HepG2 (cell line): ENCODE results near the gene NF2. TPM values are rescaled to one million over a fixed set of nuclear protein-coding genes. Genes with fewer than 3 reads are reported as not detected.
A peak's percentile ranks its signal among the peaks of the same experiment; 100 is the strongest.

Experiments used
- FOXJ3 ChIP-seq: sonication (generic); formaldehyde crosslinking; IDR thresholded peaks from 2 replicates; pipeline ENCODE4 v1.4.0; 2020; ENCODE audit warnings: missing genetic modification reagents, mild to moderate bottlenecking, borderline replicate concordance
- FOXP4 ChIP-seq: sonication (generic); formaldehyde crosslinking; IDR thresholded peaks from 2 replicates; pipeline ENCODE4 v1.4.0; 2020; ENCODE audit warnings: missing genetic modification reagents
- IRF2 ChIP-seq: IDR thresholded peaks from 2 replicates; pipeline ENCODE4 v1.6.1; 2018; ENCODE audit warnings: missing genetic modification reagents, missing compliant biosample characterization
- MXI1 ChIP-seq: IDR thresholded peaks from 3 replicates; pipeline ENCODE4 v1.6.1; 2012; ENCODE audit warnings: low read depth, low read length, inconsistent platforms, borderline replicate concordance
- NKX3-1 ChIP-seq: sonication (generic); formaldehyde crosslinking; IDR thresholded peaks from 2 replicates; pipeline ENCODE4 v1.5.0; 2020; ENCODE audit warnings: missing genetic modification reagents
- SETDB1 ChIP-seq: sonication (generic); formaldehyde crosslinking; IDR thresholded peaks from 2 replicates; pipeline ENCODE4 v1.5.1; 2020; ENCODE audit warnings: missing genetic modification reagents, mild to moderate bottlenecking, borderline replicate concordance
- ZBTB2 ChIP-seq: sonication (generic); formaldehyde crosslinking; IDR thresholded peaks from 2 replicates; pipeline ENCODE4 v1.8.0; 2022; ENCODE audit warnings: low read depth, missing genetic modification reagents
- ZBTB42 ChIP-seq: sonication (generic); formaldehyde crosslinking; IDR thresholded peaks from 2 replicates; pipeline ENCODE4 v1.5.0; 2020; ENCODE audit warnings: mild to moderate bottlenecking, missing genetic modification reagents
- ZKSCAN5 ChIP-seq: sonication (generic); formaldehyde crosslinking; IDR thresholded peaks from 2 replicates; pipeline ENCODE4 v1.5.1; 2020; ENCODE audit warnings: mild to moderate bottlenecking, missing genetic modification reagents
- ZNF234 ChIP-seq: sonication (generic); formaldehyde crosslinking; conservative IDR thresholded peaks from 2 replicates; pipeline ENCODE4 v1.5.1; 2020; ENCODE audit warnings: mild to moderate bottlenecking, missing genetic modification reagents
- ZNF563 ChIP-seq: sonication (generic); formaldehyde crosslinking; IDR thresholded peaks from 2 replicates; pipeline ENCODE4 v1.8.0; 2022; ENCODE audit warnings: mild to moderate bottlenecking, moderate library complexity, missing genetic modification reagents
- ZNF7 ChIP-seq: IDR thresholded peaks from 2 replicates; pipeline ENCODE4 v1.6.1; 2016; ENCODE audit warnings: missing biosample characterization, missing genetic modification reagents
- ZNF704 ChIP-seq: sonication (generic); formaldehyde crosslinking; IDR thresholded peaks from 2 replicates; pipeline ENCODE4 v1.8.1; 2023; ENCODE audit warnings: mild to moderate bottlenecking, inconsistent platforms, moderate library complexity, missing genetic modification reagents, borderline replicate concordance
- polyA plus RNA-seq, 8 experiments: library from polyadenylated mRNA; depleted of rRNA in 3 of 8; stranded (reverse) in 7 of 8; unstranded in 1 of 8; fragments of >200 nt; fragmentation: Illumina TruSeq in 4 of 8; extraction: Trizol in 4 of 8; gene quantifications; 2 replicates each; pipeline versions ENCODE4 v1.2.1 to v1.2.3, GENCODE V29; 2011 to 2016; ENCODE audit warnings: low read depth in 4 of 8, missing spikeins in 1 of 8, mixed read lengths in 1 of 8; ENCODE audit not compliant: insufficient read depth in 1 of 8
- total RNA-seq, 5 experiments: library from RNA; depleted of rRNA; stranded (reverse); fragments of >200 nt; fragmentation: Illumina TruSeq; extraction: Trizol; gene quantifications; 2 replicates each; pipeline ENCODE4 v1.2.3, GENCODE V29; 2016; ENCODE audit warnings: low read depth in 1 of 5
- TF ChIP-seq, protein P1 (sequence below): sonication (generic); formaldehyde crosslinking; IDR thresholded peaks from 2 replicates; pipeline ENCODE4 v1.9.0; 2021; ENCODE audit warnings: missing genetic modification reagents, borderline replicate concordance
- TF ChIP-seq, protein P2 (sequence below): sonication (generic); formaldehyde crosslinking; IDR thresholded peaks from 2 replicates; pipeline ENCODE4 v1.4.0; 2020; ENCODE audit warnings: missing genetic modification reagents
- TF ChIP-seq, protein P3 (sequence below): fragments of 450-650 bp; IDR thresholded peaks from 2 replicates; pipeline ENCODE4 v1.6.1; 2017; ENCODE audit warnings: mild to moderate bottlenecking

The NF2 gene
- total and polyA plus RNA-seq, 2 of the 13 experiments (the other 11 are each of a cell fraction or from before 2014, with no cell fraction given) = 9.3 to 33.3 TPM

DNA sequence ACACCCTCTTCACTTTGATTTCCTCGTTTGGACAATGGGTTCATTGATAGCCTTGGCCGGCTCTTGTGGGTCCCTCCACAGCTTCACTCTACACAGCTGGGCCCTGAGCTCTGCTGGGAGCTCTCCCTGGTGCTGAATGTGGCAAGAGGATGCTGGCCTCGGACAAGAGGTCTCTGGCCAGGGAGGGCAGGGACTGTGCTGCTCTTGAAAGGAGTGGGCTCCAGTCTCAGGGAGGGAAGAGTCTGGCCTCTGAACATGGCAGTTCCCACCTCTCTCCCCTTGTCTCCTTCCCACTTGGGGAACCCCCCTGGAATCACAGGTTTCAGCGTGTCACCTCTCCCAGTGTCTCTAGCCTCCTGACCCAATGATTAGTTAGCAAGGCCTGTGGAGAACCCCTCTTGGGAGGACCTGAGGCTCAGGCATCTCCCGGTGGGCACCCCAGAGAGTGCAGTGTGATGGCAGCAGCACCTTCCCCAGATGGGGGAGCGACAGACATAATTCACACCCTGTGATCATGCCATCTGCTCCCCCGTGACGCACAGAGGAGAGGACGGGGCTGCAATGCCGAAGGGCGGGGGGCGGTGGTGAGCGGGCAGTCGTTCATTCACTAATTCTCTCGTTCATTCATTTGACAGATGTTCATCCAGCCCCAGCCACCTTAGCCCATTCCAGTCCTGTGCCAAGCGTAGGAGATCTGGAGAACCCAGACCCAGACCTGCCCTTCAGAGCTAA is 113.5 kb downstream of the NF2 start (continued):
- TF ChIP-seq FOXP4 (peak; percentile 39; the same call in 1 of the 2 replicates), MXI1 (peak; percentile 48; the same call in 1 of the 3 replicates), ZNF234 (CRISPR knock-in tag) (no peak), IRF2 (CRISPR knock-in tag) (peak; percentile 81), ZKSCAN5 (CRISPR knock-in tag) (no peak), ZNF7 (CRISPR knock-in tag) (peak; percentile 49; the same call in 1 of the 2 replicates), ZNF563 (peak; percentile 84; the same call in 1 of the 2 replicates), ZNF704 (no peak; the same call in 1 of the 2 replicates), FOXJ3 (CRISPR knock-in tag) (no peak), SETDB1 (no peak), ZBTB2 (CRISPR knock-in tag) (no peak; the same call in 1 of the 2 replicates), ZBTB42 (CRISPR knock-in tag) (no peak), NKX3-1 (CRISPR knock-in tag) (peak; percentile 96)
- TF ChIP-seq, protein P1, sequence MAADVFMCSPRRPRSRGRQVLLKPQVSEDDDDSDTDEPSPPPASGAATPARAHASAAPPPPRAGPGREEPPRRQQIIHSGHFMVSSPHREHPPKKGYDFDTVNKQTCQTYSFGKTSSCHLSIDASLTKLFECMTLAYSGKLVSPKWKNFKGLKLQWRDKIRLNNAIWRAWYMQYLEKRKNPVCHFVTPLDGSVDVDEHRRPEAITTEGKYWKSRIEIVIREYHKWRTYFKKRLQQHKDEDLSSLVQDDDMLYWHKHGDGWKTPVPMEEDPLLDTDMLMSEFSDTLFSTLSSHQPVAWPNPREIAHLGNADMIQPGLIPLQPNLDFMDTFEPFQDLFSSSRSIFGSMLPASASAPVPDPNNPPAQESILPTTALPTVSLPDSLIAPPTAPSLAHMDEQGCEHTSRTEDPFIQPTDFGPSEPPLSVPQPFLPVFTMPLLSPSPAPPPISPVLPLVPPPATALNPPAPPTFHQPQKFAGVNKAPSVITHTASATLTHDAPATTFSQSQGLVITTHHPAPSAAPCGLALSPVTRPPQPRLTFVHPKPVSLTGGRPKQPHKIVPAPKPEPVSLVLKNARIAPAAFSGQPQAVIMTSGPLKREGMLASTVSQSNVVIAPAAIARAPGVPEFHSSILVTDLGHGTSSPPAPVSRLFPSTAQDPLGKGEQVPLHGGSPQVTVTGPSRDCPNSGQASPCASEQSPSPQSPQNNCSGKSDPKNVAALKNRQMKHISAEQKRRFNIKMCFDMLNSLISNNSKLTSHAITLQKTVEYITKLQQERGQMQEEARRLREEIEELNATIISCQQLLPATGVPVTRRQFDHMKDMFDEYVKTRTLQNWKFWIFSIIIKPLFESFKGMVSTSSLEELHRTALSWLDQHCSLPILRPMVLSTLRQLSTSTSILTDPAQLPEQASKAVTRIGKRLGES (CRISPR knock-in tag) = 0 out of 2 replicates have a peak, but pooled peaks have one; percentile 54
- TF ChIP-seq, protein P2, sequence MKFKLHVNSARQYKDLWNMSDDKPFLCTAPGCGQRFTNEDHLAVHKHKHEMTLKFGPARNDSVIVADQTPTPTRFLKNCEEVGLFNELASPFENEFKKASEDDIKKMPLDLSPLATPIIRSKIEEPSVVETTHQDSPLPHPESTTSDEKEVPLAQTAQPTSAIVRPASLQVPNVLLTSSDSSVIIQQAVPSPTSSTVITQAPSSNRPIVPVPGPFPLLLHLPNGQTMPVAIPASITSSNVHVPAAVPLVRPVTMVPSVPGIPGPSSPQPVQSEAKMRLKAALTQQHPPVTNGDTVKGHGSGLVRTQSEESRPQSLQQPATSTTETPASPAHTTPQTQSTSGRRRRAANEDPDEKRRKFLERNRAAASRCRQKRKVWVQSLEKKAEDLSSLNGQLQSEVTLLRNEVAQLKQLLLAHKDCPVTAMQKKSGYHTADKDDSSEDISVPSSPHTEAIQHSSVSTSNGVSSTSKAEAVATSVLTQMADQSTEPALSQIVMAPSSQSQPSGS (CRISPR knock-in tag) = peak; percentile 88
- TF ChIP-seq, protein P3, sequence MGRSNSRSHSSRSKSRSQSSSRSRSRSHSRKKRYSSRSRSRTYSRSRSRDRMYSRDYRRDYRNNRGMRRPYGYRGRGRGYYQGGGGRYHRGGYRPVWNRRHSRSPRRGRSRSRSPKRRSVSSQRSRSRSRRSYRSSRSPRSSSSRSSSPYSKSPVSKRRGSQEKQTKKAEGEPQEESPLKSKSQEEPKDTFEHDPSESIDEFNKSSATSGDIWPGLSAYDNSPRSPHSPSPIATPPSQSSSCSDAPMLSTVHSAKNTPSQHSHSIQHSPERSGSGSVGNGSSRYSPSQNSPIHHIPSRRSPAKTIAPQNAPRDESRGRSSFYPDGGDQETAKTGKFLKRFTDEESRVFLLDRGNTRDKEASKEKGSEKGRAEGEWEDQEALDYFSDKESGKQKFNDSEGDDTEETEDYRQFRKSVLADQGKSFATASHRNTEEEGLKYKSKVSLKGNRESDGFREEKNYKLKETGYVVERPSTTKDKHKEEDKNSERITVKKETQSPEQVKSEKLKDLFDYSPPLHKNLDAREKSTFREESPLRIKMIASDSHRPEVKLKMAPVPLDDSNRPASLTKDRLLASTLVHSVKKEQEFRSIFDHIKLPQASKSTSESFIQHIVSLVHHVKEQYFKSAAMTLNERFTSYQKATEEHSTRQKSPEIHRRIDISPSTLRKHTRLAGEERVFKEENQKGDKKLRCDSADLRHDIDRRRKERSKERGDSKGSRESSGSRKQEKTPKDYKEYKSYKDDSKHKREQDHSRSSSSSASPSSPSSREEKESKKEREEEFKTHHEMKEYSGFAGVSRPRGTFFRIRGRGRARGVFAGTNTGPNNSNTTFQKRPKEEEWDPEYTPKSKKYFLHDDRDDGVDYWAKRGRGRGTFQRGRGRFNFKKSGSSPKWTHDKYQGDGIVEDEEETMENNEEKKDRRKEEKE = no peak
